ENCODE data around the gene C2orf81. TPM values are rescaled to one million over a fixed set of nuclear protein-coding genes. Genes with fewer than 3 reads are reported as not detected.
"Not testable (repeated sequence)": the region's sequence is repeated elsewhere in the genome, so short reads cannot be mapped to it uniquely, and the experiment has no call there.

C2orf81 gene
- polyA plus RNA-seq, 1 donor: 2.2 TPM

DNA sequence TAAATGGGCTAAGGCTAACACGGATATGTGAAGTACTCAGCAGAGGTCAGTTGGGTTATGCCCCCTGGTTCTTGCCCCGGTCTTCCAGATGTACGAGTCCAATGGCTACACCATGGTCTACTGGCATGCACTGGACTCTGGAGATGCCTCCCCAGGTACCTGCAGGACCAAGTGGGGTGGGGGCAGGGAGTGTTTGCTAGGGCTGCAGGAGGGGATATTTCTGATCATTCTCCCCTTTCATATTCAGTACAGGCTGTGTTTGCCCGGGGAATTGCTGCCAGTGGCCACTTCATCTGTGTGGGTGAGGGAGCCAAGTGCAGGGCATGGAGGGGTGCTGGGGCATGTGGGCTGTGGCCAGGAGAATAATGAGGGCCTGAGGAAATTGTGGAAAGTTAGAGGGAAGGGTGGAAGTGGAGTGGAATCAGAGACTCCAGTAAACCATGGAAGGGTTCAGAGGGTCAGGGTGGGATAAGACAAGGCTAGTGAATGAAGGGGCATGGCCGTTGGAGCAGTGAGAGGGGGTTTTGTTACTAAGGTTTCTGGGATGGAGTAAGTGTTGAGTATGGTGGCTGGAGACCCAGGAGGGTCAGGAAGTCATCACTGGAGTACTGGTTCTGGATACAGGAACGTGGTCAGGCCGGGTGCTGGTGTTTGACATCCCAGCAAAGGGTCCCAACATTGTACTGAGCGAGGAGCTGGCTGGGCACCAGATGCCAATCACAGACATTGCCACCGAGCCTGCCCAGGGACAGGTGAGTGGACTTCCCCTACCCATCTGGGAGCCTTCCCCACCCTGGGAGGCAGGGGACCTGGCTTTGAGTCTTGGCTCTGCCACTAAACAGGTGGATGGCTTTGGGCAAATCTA, 2.0 kb upstream of the C2orf81 start:
- DNase-seq (ENCODE audit: low read depth): no peak

DNA sequence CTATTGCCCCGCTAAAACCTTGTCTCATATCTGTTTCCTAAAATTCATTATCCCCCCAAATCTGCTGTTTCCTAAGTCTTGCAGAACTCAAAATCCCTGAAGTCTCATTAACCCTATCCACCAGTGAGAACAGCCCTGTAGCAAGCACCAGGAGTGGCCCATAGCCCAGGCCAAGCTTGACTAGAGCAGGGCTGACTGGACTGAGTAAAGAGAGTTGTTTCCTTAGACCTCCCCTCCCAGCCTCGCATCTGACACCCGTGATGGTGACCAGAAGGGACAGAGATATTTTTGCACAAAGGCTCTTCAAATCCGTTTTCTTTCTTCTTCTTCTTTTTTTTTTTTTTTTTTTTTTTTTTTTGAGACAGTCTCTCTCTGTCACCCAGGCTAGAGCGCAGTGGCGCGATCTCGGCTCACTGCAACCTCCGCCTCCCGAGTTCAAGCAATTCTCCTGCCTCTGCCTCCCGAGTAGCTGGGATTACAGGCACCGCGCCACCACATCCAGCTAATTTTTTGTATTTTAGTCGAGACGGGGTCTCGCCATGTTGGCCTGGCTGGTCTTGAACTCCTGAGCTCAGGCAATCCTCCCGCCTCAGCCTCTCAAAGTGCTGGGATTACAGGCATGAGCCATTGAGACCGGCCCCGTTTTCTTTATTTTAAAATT, 846 bp downstream of the C2orf81 start:
- not testable (repeated sequence) for DNase-seq (ENCODE audit: low read depth)

DNA sequence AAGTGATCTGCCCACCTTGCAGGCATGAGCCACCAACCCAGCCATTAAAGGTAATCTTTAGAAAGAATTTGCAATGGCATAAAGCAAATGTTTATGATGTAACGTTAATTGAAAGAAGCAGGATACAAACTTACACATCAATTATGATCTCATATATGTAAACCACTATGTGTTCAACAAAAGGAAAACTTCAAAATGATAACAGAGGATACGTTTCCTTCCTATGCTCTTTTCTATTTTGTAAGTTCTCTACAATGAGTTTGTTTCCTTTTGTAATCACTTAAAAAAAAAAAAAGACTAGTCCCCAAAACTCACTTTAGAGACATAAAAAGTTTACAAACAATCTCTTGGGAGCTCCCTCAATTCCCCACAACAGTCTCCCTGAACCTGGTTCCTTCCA, 1.4 kb downstream of the C2orf81 start:
- no peak for DNase-seq (ENCODE audit: low read depth)

DNA sequence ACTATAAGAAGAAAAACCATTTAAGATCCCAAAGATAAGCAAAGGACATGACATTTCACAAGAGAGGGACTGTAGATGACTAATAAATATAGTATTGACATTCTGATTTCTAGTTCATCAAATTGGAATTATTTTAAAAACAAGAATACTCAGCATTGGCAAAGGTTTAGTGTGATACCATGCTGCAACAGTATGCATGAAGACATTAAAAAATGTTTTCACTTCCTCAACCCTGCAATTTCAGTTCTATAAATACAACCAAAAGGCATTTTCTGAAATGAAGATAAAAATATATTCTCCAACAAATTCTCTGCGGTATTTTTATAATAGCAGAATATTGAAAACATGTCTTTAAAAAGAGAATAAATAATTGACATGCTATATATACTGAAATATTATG, 2.1 kb downstream of the C2orf81 start:
- DNase-seq (ENCODE audit: low read depth): no peak

DNA sequence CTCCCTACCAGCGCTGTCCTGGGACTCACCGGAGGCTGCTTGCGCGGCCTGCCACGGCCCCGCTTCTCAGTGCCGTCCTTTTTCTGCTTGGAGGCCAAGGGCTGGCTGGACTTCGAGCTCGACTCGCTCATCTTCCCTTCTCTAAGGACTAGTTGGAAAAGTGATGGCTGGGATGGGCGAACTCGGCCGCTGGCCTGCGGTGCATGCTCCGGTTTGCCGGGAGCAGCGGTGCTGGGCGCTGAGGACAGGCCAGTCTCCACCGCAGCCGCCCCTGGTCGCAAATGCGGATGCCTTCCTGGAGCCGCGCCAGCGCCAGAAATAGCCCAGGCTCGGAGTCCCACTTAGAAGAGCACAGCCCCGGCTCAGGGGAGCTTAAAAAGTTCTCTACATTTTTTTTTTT, 3.1 kb downstream of the C2orf81 start:
- DNase-seq (ENCODE audit: low read depth): no peak

DNA sequence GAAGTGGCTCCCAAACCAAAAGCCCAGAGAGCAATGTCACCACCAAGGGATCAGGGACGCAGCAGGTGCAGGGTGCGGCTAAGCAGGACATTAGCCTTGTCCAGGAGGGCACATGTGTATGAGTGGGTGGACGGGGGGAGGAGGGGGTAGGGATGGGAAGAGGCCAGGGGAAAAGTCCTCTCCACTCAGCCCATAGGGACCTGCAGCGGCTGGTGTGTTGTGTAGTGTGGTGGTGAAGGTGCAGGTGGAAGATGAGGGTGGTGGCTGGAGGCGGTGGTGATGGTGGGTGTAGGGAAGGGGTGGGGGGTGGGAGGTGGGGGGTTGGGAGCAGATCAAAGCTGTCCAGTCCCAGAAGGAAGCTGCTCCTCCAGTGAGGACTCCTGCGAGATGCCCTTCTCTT, 3.7 kb downstream of the C2orf81 start:
- no peak for DNase-seq (ENCODE audit: low read depth)

DNA sequence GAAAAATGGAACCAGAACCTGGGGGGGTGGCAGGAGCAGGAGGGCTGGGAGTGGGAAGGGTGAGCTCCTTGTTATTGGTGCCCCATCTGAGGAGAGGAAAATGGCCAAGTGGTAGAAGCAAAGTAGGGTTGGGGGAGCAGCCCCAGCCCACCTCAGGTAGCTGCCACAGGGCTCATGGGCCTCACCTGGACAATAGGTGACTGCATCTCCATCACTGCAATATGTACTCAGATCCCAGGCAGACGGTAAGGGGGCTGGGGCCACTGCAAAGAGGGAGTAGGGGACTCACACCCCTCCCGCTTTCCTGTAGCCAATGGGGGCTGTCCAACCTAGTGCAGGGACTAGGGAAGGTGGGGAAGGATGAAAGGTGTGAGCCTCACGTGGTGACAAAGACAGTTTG, 4.2 kb downstream of the C2orf81 start:
- no peak for DNase-seq (ENCODE audit: low read depth)

DNA sequence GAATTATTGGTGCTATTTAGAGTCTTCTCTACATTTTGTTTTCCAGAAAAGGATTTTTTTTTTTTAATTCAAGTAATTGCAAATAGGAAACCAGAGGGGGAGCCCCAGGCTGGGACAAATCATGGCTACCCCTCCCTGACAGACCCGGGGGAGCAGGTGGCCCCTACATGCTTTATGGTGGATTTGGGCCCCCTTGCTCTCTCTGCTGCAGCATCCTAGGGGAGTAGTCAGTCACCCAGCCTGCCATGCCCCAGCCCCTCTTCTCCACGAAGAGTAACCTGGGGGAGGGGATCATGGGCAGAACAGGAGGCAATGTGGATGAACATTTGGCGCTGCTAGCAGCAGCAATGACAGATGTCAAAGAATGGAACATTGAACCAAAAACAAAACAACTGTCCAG, 4.6 kb downstream of the C2orf81 start:
- DNase-seq (ENCODE audit: low read depth): no peak

DNA sequence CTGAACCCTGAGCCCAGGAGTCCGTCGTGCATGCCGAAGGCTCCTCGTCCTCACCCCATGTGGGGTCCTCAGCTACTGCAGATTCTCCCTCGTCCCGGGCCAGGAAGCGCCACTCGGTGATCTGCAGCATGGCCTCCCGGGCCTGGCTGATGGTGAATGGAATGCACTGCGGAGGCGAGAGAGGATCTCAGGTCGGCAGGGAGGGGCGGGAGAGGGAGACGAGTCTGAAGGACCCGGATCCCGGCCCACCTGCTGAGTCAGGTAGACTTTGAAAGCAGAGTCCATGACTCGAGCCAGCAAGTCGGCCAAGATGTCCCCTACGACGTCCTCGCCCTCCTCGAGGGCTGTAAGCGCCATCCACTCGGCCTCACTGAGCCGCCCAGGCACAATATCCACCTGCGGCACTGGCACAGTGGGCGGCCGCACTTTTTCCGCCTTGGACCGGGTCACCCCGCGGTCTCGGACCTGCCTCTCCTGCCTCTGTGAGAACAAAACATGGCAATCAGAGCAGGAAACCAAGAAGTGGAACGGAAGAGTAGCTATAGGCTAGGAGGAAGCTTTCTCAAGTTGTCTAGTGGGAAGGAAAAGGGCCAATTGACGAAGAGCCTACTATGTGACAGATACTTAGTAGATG, 5.5 kb downstream of the C2orf81 start:
- DNase-seq (ENCODE audit: low read depth): no peak

DNA sequence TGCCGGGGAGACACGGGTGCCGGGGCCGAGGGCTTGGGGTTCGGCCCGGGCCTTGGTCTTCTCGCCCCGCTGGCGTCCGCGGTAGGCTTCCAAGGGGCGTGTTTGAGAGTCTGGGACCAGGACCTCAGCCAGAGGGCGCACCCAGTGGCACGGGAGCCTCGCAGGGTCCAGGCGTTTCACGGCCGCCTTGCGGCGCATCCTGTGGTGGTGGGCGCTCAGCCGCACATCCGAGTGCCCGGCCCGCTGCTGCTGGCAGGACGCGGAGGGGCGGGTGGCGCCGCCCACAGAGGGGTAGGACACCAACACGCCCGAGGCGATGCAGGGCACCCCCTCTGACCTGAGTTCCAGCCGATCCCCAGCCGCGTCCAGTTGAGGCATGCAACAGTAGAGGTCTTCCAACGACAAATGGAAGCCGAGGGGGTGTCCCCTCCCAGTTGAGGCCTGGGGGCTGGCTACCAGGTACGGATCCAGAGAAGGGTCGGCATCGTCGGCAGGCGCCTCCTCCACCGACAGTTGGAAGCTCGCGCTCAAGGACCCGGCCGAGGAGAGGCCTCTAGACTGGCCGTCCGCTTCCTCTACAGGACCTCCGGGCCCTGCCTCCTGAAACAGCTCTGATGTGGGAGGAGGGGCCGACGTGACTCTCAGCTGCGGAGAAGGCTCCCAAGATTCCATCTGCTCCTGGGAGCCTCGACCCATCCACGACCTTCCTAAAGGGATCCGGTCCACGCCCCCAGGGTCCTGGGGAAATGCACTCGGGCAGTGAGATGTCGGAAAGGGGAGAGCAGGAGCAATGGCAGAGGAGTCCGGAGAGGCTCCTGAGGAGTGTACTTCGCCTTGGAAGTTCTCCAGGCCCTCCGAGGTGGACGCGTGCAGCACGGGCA, 6.3 kb downstream of the C2orf81 start:
- no peak for DNase-seq (ENCODE audit: low read depth)

DNA sequence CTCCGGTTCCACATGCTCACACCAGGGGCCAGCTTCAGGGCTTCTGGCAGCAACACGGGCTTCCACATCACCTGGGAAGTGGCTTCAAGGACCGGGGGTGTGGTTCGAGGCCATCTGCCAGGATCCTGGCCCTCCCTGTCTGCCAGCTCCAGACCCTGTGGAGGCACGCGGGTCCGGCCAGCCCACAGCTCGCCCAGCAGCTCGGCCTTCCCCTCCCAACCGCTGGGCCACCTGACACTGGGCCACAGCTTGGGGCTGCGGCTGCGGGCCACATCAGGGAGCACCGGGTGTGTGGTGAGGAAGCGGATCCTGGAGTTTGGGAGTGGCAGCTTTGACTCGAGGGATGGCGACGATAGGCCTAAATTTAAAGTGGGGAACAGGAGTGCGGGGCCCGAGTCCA, 7.0 kb downstream of the C2orf81 start:
- no peak for DNase-seq (ENCODE audit: low read depth)

DNA sequence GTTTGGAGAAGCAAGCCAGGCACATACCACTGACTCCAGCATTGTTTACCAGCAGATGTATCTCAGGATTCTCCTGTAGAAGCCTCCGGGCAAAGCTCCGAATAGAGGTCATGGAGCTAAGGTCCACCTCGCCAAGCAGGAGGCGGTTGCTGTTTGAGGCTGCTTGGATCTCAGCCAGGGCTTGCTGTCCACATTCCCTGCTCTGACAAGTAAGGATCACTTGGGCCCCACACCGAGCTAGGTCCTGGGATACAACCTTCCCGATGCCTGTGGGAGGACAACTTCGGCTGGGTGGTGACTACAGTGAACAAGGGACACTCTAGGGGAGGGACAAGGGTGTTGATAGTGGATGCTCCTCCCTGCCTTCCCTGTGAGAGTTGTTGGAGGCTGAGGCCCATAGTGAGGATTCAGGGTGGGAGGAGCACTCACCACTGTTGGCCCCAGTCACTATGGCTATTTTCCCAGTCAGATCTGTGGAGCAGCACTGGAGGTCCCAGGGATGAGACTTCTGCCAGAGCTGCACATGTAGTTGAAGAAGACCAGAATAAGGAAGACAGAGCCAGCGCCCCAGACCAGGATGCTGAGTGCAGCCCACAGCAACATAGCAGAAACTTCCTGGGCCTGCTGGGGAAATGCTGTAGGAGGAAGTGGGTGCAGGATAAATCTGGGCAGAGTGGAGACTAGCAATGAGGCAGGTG, 8.3 kb downstream of the C2orf81 start:
- peak; percentile 52 for DNase-seq (ENCODE audit: low read depth)

DNA sequence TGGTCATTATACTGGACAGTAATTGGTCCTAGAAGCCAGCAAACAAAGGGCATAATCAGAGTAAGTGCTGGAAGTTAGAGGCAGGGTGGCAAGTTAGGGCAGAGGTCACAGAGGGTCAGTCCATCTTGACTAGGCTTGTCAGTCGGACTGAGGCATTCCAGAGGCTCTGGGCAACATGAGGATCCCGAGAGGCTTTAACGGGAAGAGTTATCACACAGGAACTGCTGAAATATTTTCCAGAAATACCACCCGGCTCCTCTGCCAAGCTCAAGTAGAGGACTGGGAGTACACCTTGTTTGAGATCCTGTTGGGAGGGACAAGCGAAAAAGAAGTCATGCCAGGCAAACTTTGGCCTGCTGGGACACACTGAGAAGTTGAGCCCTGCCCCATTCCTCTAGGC, 13.7 kb downstream of the C2orf81 start:
- no peak for DNase-seq (ENCODE audit: low read depth)

DNA sequence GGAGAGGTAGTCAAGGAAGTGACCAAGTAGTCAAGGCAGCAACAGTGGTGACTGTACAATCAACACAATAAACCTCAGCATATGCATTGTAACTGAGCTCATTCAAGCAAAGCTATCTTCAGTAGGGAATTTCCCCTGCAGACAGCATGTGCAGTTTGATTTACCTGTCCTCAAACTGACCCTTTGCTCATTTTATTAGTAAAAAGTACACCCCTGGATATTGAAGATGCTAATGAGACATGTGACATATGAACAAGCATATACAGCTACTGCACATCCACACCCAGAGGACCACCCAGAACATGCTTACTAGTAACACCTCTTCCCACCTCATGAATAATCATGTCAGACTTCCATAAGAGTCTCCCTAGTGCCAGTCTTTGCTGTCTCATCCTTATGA, 15.4 kb downstream of the C2orf81 start:
- DNase-seq (ENCODE audit: low read depth): no peak

DNA sequence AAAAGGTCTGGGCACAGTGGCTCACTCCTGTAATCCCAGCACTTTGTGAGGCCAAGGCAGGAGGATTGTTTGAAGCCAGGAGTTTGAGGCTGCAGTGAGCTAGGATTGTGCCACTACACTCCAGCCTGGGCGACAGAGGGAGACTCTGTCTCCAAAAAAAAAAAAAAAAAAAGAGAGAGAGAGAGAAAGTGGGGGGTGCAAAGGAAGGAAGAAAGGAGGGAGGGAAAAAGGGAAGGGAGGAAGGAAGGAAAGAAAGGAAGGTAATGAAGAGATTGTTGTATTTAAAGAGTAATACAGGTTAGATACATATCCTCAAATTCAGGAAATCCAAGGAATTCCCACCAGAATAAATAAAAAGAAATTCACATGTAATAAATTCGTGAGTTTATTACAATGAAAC, 19.5 kb downstream of the C2orf81 start:
- DNase-seq (ENCODE audit: low read depth): no peak

DNA sequence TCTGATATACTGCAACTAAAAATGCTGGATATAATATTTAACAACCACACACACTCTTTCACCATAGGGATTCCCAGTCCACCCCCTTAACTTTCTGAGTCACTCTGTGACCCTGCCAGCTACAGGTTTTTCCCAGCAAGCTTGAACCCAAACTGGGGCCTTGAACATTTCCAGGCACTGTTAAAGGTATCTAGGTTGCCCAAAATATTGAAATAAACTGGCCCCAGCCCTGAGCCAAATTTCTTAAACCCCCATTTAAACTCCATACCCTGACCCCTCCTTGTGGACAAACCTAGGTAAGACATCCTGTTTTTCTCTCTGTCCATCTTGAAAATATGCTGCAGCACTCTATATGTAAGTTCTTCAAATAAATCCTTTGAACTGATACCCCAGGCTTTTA, 21.6 kb downstream of the C2orf81 start:
- DNase-seq (ENCODE audit: low read depth): no peak

DNA sequence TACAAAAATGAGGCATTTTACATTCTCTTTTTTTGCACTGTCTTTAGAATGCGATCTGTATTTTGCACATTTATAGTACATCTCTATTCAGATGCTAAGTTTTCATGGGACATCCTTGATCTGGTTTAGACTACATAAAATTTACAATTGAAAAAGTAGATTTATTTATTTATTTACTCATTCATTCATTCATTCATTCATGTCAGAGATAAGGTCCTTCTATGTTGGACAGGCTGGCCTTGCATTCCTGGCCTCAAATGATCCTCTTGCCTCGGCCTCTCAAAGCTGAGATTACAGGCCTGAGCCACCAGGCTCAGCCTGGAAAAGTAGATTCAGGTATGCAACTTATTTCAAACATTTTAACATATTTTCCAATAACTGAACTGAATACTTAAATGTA, 25.3 kb downstream of the C2orf81 start:
- DNase-seq (ENCODE audit: low read depth): no peak

DNA sequence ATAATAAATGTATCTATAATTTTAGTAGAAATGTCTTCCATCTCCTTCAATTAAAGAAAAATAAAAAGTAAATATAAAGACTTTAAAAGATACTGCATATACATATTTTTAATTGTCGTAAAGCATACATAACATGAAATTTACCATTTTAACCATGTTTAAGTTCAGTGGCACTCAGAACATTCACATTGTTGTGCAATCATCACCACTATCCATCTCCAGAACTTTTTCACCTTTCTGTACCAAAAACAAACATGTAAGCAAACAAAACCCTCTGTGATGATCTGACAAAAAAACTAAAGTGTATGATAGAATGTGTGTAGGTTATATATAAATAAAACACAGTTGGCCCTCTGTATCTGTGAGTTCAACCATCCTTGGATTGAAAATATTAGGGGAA, 27.9 kb downstream of the C2orf81 start:
- no peak for DNase-seq (ENCODE audit: low read depth)

DNA sequence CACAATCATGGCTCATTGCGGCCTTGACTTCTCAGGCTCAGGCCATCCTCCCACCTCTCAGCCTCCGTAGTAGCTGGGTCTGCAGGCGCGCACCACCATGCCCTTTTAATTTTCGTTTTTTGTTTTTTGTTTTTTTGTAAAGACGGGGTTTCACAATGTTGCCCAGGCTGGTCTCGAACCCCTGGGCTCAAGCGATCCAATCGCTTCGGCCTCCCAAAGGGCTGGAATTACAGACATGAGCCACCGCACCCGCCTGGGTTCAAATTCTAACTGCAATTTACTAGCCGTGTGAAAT, 29.0 kb downstream of the C2orf81 start:
- DNase-seq (ENCODE audit: low read depth): no peak

DNA sequence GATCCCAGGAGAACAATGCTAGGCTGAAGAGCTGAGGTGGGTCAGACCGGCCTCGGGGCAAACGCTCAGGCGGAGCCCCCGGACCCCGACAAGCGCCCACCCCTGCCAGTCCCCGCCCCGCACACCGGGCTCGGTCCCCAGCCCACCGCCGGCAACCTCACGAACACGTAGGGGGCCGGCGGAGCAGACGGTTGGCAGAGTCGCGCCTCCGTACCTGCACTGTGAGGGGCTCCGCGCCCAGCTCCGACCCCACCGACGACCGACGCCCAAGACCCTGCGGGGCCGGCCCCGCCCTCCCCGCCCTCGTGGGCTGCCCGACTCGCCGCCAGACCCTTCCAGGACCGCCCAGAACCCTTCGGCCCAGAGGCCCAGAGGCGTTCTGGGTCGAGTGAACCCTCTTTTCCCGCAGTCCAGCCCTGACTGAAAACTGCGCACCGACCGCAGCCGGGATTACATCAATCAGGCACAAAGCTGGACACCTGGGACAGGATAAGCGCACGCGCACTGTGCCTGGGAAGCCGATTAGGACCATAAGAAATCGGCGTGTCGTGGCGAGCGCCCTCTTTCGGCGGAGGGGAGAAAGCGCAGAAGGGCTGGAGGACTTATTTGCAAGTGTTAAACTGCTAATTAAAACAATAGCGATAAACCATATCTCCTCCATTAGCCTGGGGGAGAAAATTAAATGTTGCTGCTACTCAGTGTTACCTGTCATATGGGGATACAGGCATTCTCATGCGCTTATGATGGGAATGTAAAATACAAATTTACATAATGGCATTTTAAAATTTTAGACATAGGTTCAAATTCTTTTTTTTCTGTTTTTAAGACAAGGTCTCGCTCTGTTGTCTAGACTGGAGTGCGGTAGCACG, 29.6 kb downstream of the C2orf81 start:
- peak; percentile 78 for DNase-seq (ENCODE audit: low read depth)

DNA sequence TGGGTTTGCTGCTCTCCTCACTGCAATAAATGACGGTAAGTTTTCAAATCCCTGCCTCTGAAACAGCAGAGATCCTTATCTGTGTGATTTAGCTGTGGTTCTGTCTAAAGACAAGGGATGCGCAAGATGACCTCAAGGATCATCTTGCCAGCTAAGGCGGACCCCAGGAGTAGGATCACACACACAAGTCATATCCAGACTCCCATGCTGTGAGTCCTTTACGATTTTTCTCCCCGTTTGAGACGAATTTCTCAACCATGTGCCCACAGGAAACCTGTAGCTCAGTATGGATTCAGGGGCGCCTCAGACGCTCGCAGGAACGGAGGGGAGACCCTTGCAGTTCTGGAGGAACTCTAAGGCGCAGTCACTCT, 30.2 kb downstream of the C2orf81 start:
- no peak for DNase-seq (ENCODE audit: low read depth)

All from forelimb muscle (tissue), 1 donor.